Peyer's patch (tissue), 4 donors: ENCODE data around the gene RBMY1A1.

Source experiments
- CTCF ChIP-seq, 6 experiments: fragments of 450-650 bp in 4 of 6; fragments of 200-600 bp in 2 of 6; sonication (generic) in 1 of 6; IDR thresholded peaks; one replicate each; pipeline ENCODE4 v1.5.1; 2017 to 2019; ENCODE audit warnings: antibody characterized with exemption in 6 of 6, mild to moderate bottlenecking in 3 of 6, moderate library complexity in 1 of 6
- POLR2A ChIP-seq, 2 donors: fragments of 450-650 bp; IDR thresholded peaks; one replicate each; pipeline ENCODE4 v1.5.1; 2017; ENCODE audit warnings: antibody characterized with exemption in 2 of 2, mild to moderate bottlenecking in 2 of 2, moderate library complexity in 2 of 2

DNA sequence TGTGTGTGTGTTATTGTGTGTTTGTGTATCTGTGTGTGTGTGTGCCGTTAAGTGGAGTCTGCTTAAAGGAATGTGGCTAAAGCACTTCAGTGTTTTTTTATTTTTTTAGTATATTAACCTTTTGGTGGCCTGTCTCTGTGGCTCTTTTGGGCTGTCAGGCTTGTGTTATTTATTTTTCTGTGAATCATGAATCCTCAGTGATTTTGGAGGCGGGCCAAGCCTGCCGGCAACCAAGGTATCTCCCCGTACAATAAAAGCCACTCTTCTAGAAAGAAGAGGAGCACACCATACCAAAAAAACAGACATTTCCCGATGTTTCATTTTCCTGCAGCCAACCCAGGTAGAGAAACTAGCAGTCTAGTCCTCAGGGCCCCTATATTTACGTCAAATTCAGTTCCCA, 57.4 kb downstream of the RBMY1A1 start:
- TF ChIP-seq CTCF (IDR thresholded peaks at IDR 0.05) (no peak), POLR2A (IDR thresholded peaks at IDR 0.05) (no peak)
